GM10266 (cell line): ENCODE measurements around the gene COL4A5.

Source experiments
- DNase-seq: peaks from one replicate; pipeline ENCODE4 v3.0.0; 2012; ENCODE audit errors: extremely low spot score
- TF ChIP-seq, protein P1 (sequence below): IDR thresholded peaks from 2 replicates; pipeline ENCODE4 v1.5.1; 2012; ENCODE audit warnings: mild to moderate bottlenecking, low read depth; ENCODE audit not compliant: control insufficient read depth, insufficient read depth; ENCODE audit errors: missing control alignments

Gene COL4A5

GRCh38 chrX:108731153-108731552 lies 291.5 kb downstream of the COL4A5 start:
- no peak for DNase-seq
- TF ChIP-seq, protein P1, sequence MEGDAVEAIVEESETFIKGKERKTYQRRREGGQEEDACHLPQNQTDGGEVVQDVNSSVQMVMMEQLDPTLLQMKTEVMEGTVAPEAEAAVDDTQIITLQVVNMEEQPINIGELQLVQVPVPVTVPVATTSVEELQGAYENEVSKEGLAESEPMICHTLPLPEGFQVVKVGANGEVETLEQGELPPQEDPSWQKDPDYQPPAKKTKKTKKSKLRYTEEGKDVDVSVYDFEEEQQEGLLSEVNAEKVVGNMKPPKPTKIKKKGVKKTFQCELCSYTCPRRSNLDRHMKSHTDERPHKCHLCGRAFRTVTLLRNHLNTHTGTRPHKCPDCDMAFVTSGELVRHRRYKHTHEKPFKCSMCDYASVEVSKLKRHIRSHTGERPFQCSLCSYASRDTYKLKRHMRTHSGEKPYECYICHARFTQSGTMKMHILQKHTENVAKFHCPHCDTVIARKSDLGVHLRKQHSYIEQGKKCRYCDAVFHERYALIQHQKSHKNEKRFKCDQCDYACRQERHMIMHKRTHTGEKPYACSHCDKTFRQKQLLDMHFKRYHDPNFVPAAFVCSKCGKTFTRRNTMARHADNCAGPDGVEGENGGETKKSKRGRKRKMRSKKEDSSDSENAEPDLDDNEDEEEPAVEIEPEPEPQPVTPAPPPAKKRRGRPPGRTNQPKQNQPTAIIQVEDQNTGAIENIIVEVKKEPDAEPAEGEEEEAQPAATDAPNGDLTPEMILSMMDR, result no peak

DNA sequence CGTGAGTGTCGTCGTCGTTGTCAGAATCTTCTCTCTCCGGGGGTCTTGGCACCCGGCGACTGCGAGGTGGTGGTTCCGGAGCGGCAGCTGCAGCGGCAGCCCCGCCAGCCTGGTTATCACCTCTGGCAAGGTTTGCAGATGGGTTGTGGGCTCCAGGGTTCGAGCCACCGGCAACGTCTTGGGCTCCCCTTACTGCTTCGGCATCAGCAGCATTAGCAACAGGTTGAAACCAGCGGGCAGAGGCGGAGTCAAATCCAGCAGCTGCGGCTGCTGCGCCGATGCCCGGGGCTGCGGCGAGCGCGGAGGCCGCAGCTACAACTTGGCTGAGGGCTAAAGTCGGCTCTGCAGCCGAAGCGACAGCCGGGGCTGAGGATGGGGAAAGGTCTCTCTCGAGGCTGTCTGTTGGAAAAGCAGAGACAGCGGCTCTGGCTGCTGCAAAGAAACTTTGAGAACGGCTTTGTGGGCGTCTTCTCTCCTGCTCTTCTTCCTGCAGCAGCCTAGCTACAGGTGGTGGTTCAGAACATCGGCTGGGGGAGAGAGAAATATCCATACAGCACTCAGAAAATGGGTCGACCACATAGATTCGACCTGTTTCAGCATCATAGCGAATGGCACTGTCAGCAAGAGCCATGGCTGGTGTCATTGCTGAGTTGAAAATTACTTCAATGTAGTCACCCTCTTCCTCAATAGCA lies 293.1 kb downstream of the COL4A5 start:
- DNase-seq, result no peak
- TF ChIP-seq, protein P1, result no peak

- TF ChIP-seq, protein P1, result no peak
- DNase-seq, result no peak
Measured at GRCh38 chrX:108734426-108734825, 294.8 kb downstream of the COL4A5 start.

DNA sequence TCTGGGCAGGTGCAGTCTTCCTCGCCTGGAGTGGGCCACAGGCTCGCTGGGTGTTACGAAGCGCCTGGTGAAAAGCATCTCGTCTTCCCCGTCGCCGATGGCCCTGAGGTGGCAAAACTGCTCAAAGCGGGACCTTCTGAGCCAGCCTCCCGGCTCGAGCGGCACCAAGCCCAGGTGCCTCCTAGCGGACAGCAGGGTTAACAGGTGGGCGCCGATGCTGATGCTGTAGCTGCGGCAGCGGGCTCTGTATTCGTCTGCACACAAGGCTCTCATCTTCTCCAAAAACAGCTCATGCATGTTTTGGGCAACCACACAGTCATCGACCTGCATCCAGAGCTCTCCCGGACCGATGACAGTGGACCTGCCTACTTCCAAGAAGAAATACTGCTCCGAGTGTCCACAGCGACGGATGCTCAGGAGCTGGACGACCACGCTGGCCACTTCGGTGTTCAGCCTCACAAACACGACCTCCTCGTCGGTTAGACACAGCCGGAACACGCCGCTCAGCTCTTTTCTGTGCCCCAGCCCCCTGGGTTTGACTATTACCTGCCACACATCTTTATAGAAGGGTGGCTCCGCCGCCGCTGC lies 295.5 kb downstream of the COL4A5 start:
- TF ChIP-seq, protein P1, result no peak
- DNase-seq, result no peak

DNA sequence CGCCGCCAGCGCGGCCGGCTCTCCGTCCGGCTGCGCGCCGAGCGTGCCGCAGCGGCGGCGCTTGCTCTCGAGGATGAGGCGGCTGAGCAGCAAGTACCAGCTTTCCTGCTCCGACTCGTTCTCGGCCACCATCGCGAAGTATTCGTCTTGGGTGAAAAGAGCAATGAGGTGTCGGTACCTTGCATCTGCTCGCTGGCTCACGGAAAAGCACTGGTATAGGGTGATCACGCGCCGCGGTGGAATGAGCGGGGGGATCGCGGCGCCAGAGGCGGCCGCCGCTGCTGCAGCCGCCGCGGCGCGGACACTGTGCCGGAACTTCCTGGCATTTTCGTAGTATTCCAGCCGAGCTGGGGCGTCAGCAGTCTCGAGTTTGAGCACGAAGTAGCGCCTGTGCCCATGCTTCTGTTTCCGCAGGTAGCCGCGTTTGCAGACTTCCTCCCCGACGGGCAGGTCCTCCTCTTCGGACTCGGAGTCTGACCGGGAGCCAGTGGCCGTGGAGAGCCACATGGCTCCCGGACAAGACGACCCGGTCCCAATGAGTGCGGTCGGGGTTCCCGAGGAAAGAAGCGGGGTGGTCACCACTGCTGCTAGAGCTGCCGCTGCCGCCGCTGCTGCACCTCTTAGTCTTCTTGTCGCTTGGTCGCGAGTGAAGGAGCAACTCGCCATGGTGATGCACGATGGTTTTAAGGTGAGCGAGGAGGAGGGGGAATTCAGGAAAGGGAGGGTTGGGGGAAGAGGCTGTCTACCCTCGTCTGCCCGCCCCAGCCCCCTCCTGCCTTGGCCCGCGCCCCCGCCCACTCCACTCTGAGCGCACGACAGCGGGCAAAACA lies 296.3 kb downstream of the COL4A5 start:
- TF ChIP-seq, protein P1, result no peak
- DNase-seq, result no peak

DNA sequence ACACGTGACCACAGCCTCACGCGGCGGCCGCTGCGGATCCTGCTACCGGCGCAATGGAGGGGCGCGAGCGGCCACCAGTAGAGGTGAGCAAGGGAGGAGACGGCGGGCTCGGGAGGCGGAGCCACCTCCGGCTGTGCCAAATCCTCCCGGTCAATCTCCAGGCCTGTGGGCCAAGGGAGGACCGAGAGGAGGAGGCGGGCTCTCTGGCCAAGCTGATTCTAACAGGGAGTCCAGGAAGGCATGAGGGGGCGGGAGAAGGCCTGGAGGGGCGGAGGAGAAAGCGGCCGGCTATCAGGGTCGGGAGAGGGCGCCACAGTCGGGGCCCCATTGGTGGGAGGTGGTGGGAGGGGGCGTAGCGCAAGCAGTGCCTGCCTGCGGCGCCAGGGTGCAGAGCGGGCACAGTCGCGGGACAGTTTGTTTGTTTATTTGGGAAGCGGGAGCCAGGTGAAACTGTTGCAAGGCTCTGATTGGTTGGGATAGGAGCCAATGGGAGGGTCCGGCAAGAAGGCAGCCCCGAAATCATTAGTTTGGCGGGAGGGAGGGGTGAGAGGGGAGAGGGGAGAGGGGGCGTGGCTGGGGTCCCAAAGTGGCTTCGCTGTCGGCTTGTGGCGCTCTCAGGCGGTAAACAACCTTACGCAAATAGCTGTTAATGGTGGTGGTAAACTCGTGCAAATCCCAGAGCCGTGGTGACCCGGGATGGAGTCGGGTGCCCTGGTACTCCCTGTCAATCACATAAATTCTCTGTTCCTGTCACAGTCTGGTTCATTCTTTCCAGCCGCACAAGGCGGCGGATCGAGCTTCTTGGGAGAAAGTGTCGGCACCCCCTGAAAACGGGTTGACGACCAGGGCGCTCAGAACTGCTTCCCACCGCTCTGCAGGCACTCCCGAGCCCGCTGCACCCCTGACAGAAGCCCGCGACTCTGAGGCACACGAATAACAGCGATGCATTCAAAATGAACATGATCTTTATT lies 297.2 kb downstream of the COL4A5 start, which contains the start of gene IRS4:
TSS of gene IRS4 (minus strand) at position 55 of the 971 bp plus-strand sequence.
- no peak for DNase-seq
- TF ChIP-seq, protein P1, result no peak
